Fibroblast of lung (primary cell): Measurements from ENCODE around the gene RPS15.

Experiments
- CTCF ChIP-seq, 2 donors: IDR thresholded peaks in 1 of 2; conservative IDR thresholded peaks in 1 of 2; 1 replicate in 1 of 2; 2 replicates in 1 of 2; pipeline ENCODE4 v1.5.1; 2011 to 2012; ENCODE audit warnings: low read length in 2 of 2, control low read depth in 1 of 2, inconsistent platforms in 1 of 2, low read depth in 1 of 2, mild to moderate bottlenecking in 1 of 2
- EZH2 ChIP-seq: IDR thresholded peaks from 2 replicates; pipeline ENCODE4 v1.5.1; 2012; ENCODE audit warnings: low read length, control low read depth, mild to moderate bottlenecking; ENCODE audit errors: missing control alignments

- TF ChIP-seq CTCF (conservative IDR thresholded peaks at IDR 0.05 in 1 of 2, IDR thresholded peaks at IDR 0.05 in 1 of 2; ENCODE audit: low read depth in 1 of 2, low read length in 2 of 2) = no peak
- no peak for TF ChIP-seq EZH2
Measured at GRCh38 chr19:1416014-1416841, 22.0 kb upstream of the RPS15 start.
